CD14-positive monocyte (primary cell): ENCODE data around the gene CFAP157. TPM values are rescaled to one million over a fixed set of nuclear protein-coding genes. Genes with fewer than 3 reads are reported as not detected.
A peak's percentile ranks its signal among the peaks of the same experiment; 100 is the strongest.

Experiments used
- DNase-seq, 3 donors: peaks; one replicate each; pipeline ENCODE4 v3.0.0-alpha.2; 2011 to 2022
- H2AFZ ChIP-seq: 2 replicates; pipeline ENCODE4 v1.6.0; 2012; ENCODE audit warnings: mild to moderate bottlenecking, low read depth, low read length, inconsistent platforms; ENCODE audit not compliant: insufficient read depth, poor library complexity, severe bottlenecking
- H3K27ac ChIP-seq, 2 donors: 1 replicate in 1 of 2; 2 replicates in 1 of 2; pipeline ENCODE4 v1.5.1; 2012 to 2013; ENCODE audit warnings: low read length in 2 of 2, control low read depth in 1 of 2, inconsistent platforms in 1 of 2, low read depth in 1 of 2, mild to moderate bottlenecking in 1 of 2
- H3K27me3 ChIP-seq, 2 donors: one replicate each; pipeline versions ENCODE4 v1.6.0 to v1.6.1; 2011 to 2013; ENCODE audit warnings: low read length in 2 of 2; ENCODE audit not compliant: control insufficient read depth in 2 of 2, insufficient read depth in 2 of 2
- H3K36me3 ChIP-seq, 2 donors: replicated peaks in 1 of 2; 1 replicate in 1 of 2; 2 replicates in 1 of 2; pipeline versions ENCODE4 v1.5.1 to v1.6.1; 2012 to 2013; ENCODE audit warnings: low read length in 2 of 2, control low read depth in 1 of 2, inconsistent platforms in 1 of 2, mild to moderate bottlenecking in 1 of 2; ENCODE audit not compliant: insufficient read depth in 2 of 2, control insufficient read depth in 1 of 2
- H3K4me1 ChIP-seq, 2 donors: 1 replicate in 1 of 2; 2 replicates in 1 of 2; pipeline versions ENCODE4 v1.5.1 to v1.6.1; 2012 to 2013; ENCODE audit warnings: low read length in 2 of 2, control low read depth in 1 of 2, inconsistent platforms in 1 of 2, mild to moderate bottlenecking in 1 of 2, moderate library complexity in 1 of 2; ENCODE audit not compliant: insufficient read depth in 2 of 2, control insufficient read depth in 1 of 2
- H3K4me2 ChIP-seq: replicated peaks from 2 replicates; pipeline ENCODE3; 2012; ENCODE audit warnings: low read length, moderate library complexity, mild to moderate bottlenecking; ENCODE audit not compliant: poor library complexity, severe bottlenecking; ENCODE audit errors: extremely low read depth
- H3K4me3 ChIP-seq, 3 experiments: fragments of 200-600 bp in 1 of 3; sonication (generic) in 1 of 3; replicated peaks in 1 of 3; 1 replicate in 2 of 3; 2 replicates in 1 of 3; pipeline ENCODE4 v1.5.1; 2011 to 2013; ENCODE audit warnings: low read length in 3 of 3, mild to moderate bottlenecking in 3 of 3, control low read depth in 2 of 3, low read depth in 2 of 3, inconsistent platforms in 1 of 3, moderate library complexity in 1 of 3
- H3K79me2 ChIP-seq: 2 replicates; pipeline ENCODE4 v1.6.0; 2012; ENCODE audit warnings: mild to moderate bottlenecking, control low read depth, inconsistent platforms, low read length, moderate library complexity; ENCODE audit not compliant: insufficient read depth
- H3K9ac ChIP-seq: 2 replicates; pipeline ENCODE4 v1.6.0; 2017; ENCODE audit warnings: low read length, mild to moderate bottlenecking; ENCODE audit not compliant: insufficient read depth, poor library complexity, severe bottlenecking
- H3K9me3 ChIP-seq, 2 donors: replicated peaks in 1 of 2; 1 replicate in 1 of 2; 2 replicates in 1 of 2; pipeline versions ENCODE4 v1.5.1 to v1.6.1; 2012 to 2013; ENCODE audit warnings: low read length in 2 of 2, control low read depth in 1 of 2; ENCODE audit not compliant: control insufficient read depth in 1 of 2, insufficient read depth in 1 of 2
- H4K20me1 ChIP-seq: 2 replicates; pipeline ENCODE4 v1.6.0; 2012; ENCODE audit warnings: mild to moderate bottlenecking, low read length, control low read depth, moderate library complexity; ENCODE audit not compliant: insufficient read depth
- H3K27ac Mint-ChIP-seq, 7 donors: one replicate each; pipeline ENCODE4 v1.8.0; 2020; ENCODE audit warnings: mild to moderate bottlenecking in 7 of 7, mixed read lengths in 7 of 7, moderate library complexity in 6 of 7, inconsistent platforms in 2 of 7
- H3K27me3 Mint-ChIP-seq, 3 donors: one replicate each; pipeline ENCODE4 v1.8.0; 2021 to 2022; ENCODE audit warnings: low read depth in 3 of 3, mild to moderate bottlenecking in 3 of 3, mixed read lengths in 3 of 3, moderate library complexity in 3 of 3, inconsistent platforms in 1 of 3
- H3K36me3 Mint-ChIP-seq, 2 donors: one replicate each; pipeline ENCODE4 v1.8.0; 2020; ENCODE audit warnings: mixed read lengths in 2 of 2, inconsistent platforms in 1 of 2, mild to moderate bottlenecking in 1 of 2
- H3K4me1 Mint-ChIP-seq: one replicate; pipeline ENCODE4 v1.8.0; 2020; ENCODE audit warnings: mild to moderate bottlenecking, mixed read lengths
- H3K4me3 Mint-ChIP-seq, 2 donors: one replicate each; pipeline ENCODE4 v1.8.0; 2020; ENCODE audit warnings: mild to moderate bottlenecking in 2 of 2, mixed read lengths in 2 of 2, moderate library complexity in 1 of 2
- H3K9me3 Mint-ChIP-seq, 7 donors: one replicate each; pipeline ENCODE4 v1.8.0; 2020 to 2022; ENCODE audit warnings: mixed read lengths in 7 of 7, mild to moderate bottlenecking in 6 of 7, moderate library complexity in 6 of 7, inconsistent platforms in 2 of 7
- CTCF ChIP-seq: fragments of 200-600 bp; IDR thresholded peaks from one replicate; pipeline ENCODE4 v1.8.0; 2022; ENCODE audit warnings: antibody characterized with exemption, mild to moderate bottlenecking
- WGBS: methylation state at CpG from one replicate; pipeline ENCODE4 v1.1.5; 2013; ENCODE audit warnings: missing lambda C conversion rate; ENCODE audit not compliant: insufficient coverage; 5-methylcytosine and 5-hydroxymethylcytosine counted together
- intact Hi-C, 2 donors: fragments of 100-400 bp; cut with micrococcal nuclease; formaldehyde crosslinking; loops; one replicate each; pipeline versions ENCODE4 v1.15.0 to v1.15.1; 2023
- polyA plus RNA-seq, 3 donors: library from polyadenylated mRNA; depleted of rRNA in 1 of 3; unstranded in 2 of 3; stranded (reverse) in 1 of 3; fragments of 300-500 nt in 2 of 3; fragments of >200 nt in 1 of 3; fragmentation: Illumina TruSeq in 2 of 3; gene quantifications; 1 replicate in 2 of 3; 2 replicates in 1 of 3; pipeline ENCODE4 v1.2.3, GENCODE V29; 2012 to 2021

CFAP157 gene
- polyA plus RNA-seq, 3 donors: 0.06 to 0.09 TPM; not detected in 1

GRCh38 chr9:127761491-127761956 is 54.7 kb downstream of the CFAP157 start:
- Histone ChIP-seq H3K27ac (peak overlapping the region in 1 of 2 donors; percentile 58), H3K4me3 (no peak overlapping the region), H3K9ac (no peak overlapping the region), H3K27me3 (no peaks in the 10 kb centered on the region), H3K9me3 (no peaks in the 10 kb centered on the region), H3K36me3 (peaks cover 46 to 78% of the 10 kb centered on the region in 2 donors), H2AFZ (no peak overlapping the region), H3K79me2 (peaks cover 92% of the 10 kb centered on the region), H4K20me1 (peaks cover 100% of the 10 kb centered on the region), H3K4me1 (peaks cover 27 to 30% of the 10 kb centered on the region in 2 donors), H3K4me2 (no peak overlapping the region)
- peaks cover 58 to 87% of the 10 kb centered on the region in 2 donors for H3K36me3 Mint-ChIP-seq
- no peak overlapping the region for H3K4me3 Mint-ChIP-seq
- peaks cover 0 to 1% (median 1%) of the 10 kb centered on the region in 3 donors for H3K27me3 Mint-ChIP-seq
- 100% methylated on average over 5 of the region's 5 CpGs for WGBS
- intact Hi-C loops: loop anchor here (5.0 kb wide), 1 partner anchor 36 kb away; no protein-coding TSS in a partner anchor
- no peaks in the 10 kb centered on the region for H3K9me3 Mint-ChIP-seq
- no peak for TF ChIP-seq CTCF
- H3K4me1 Mint-ChIP-seq: peaks cover 46% of the 10 kb centered on the region
- H3K27ac Mint-ChIP-seq: peak overlapping the region in 6 of 7 donors; percentile 54 to 92 (median 87)
- no peak for DNase-seq

GRCh38 chr9:127762111-127762676 is 55.4 kb downstream of the CFAP157 start:
- DNase-seq: peak; percentile 56 to 57 (median 56)
- H3K36me3 Mint-ChIP-seq: peaks cover 62 to 87% of the 10 kb centered on the region in 2 donors
- WGBS: 16% methylated on average over 16 of the region's 16 CpGs
- no peak for TF ChIP-seq CTCF
- Histone ChIP-seq H3K9ac (no peak overlapping the region), H3K4me1 (peaks cover 27 to 37% of the 10 kb centered on the region in 2 donors), H3K79me2 (peaks cover 93% of the 10 kb centered on the region), H3K27me3 (no peaks in the 10 kb centered on the region), H2AFZ (no peak overlapping the region), H3K36me3 (peaks cover 53 to 78% of the 10 kb centered on the region in 2 donors), H3K9me3 (no peaks in the 10 kb centered on the region), H4K20me1 (peaks cover 100% of the 10 kb centered on the region), H3K4me3 (peak overlapping the region in 1 of 3 experiments; percentile 47), H3K27ac (peak overlapping the region; percentile 15 to 58), H3K4me2 (peak overlapping the region; percentile 56)
- no peaks in the 10 kb centered on the region for H3K9me3 Mint-ChIP-seq
- H3K4me1 Mint-ChIP-seq: peaks cover 51% of the 10 kb centered on the region
- H3K27me3 Mint-ChIP-seq: peaks cover 0 to 1% (median 1%) of the 10 kb centered on the region in 3 donors
- H3K4me3 Mint-ChIP-seq: peak overlapping the region; percentile 48 to 79
- peak overlapping the region; percentile 85 to 92 (median 89) for H3K27ac Mint-ChIP-seq
- intact Hi-C loops: loop anchor here (5.0 kb wide), 1 partner anchor 35 kb away; no protein-coding TSS in a partner anchor
